Transverse colon (tissue), 3 donors: ENCODE measurements around the gene CCT3.

Source experiments
- EP300 ChIP-seq: sonication (generic); formaldehyde crosslinking; IDR thresholded peaks from one replicate; pipeline ENCODE4 v1.6.1; 2017; ENCODE audit warnings: antibody characterized with exemption, low read depth
- POLR2A ChIP-seq: fragments of 450-650 bp; IDR thresholded peaks from one replicate; pipeline ENCODE4 v1.6.1; 2016; ENCODE audit warnings: antibody characterized with exemption, mild to moderate bottlenecking, moderate library complexity
- TF ChIP-seq, protein P1 (sequence below), 5 experiments: fragments of 200-600 bp in 3 of 5; fragments of 450-650 bp in 2 of 5; sonication (generic) in 3 of 5; IDR thresholded peaks; 1 replicate in 2 of 5; 2 replicates in 3 of 5; pipeline ENCODE4 v1.5.1; 2016 to 2017; ENCODE audit warnings: antibody characterized with exemption in 5 of 5, inconsistent platforms in 3 of 5, mild to moderate bottlenecking in 2 of 5, moderate library complexity in 1 of 5

DNA sequence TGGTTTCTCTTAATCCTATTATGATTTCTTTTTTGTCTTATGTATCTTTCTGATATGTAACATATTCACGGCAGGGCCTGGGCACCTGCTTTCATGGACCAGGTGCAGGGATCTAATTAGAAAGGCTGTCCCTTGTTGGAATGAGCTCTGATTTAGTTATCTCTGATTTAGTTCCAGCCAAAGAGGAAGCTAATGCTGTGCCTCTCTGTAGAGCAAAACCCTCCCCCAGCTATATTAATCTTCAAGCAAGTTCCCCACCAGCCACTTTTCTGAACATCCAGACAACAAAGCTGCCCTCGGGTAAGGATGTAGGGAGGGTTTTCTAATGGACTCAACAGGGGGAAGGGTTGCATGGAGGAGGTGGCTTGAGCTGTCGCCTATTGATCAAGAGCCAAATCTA lies 6.3 kb upstream of the CCT3 start:
- TF ChIP-seq, protein P1, sequence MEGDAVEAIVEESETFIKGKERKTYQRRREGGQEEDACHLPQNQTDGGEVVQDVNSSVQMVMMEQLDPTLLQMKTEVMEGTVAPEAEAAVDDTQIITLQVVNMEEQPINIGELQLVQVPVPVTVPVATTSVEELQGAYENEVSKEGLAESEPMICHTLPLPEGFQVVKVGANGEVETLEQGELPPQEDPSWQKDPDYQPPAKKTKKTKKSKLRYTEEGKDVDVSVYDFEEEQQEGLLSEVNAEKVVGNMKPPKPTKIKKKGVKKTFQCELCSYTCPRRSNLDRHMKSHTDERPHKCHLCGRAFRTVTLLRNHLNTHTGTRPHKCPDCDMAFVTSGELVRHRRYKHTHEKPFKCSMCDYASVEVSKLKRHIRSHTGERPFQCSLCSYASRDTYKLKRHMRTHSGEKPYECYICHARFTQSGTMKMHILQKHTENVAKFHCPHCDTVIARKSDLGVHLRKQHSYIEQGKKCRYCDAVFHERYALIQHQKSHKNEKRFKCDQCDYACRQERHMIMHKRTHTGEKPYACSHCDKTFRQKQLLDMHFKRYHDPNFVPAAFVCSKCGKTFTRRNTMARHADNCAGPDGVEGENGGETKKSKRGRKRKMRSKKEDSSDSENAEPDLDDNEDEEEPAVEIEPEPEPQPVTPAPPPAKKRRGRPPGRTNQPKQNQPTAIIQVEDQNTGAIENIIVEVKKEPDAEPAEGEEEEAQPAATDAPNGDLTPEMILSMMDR (IDR thresholded peaks at IDR 0.05): no peak
- TF ChIP-seq POLR2A (no peak), EP300 (no peak)
